HEK293T (cell line): ENCODE measurements around the gene CACNA1S.

Experiments used
- HDGF ChIP-seq: fragments of 450-650 bp; IDR thresholded peaks from 2 replicates; pipeline ENCODE4 v1.6.1; 2017; ENCODE audit warnings: antibody characterized with exemption, borderline replicate concordance
- SUZ12 ChIP-seq: fragments of 450-650 bp; IDR thresholded peaks from 2 replicates; pipeline ENCODE4 v1.6.1; 2016; ENCODE audit warnings: mild to moderate bottlenecking

DNA sequence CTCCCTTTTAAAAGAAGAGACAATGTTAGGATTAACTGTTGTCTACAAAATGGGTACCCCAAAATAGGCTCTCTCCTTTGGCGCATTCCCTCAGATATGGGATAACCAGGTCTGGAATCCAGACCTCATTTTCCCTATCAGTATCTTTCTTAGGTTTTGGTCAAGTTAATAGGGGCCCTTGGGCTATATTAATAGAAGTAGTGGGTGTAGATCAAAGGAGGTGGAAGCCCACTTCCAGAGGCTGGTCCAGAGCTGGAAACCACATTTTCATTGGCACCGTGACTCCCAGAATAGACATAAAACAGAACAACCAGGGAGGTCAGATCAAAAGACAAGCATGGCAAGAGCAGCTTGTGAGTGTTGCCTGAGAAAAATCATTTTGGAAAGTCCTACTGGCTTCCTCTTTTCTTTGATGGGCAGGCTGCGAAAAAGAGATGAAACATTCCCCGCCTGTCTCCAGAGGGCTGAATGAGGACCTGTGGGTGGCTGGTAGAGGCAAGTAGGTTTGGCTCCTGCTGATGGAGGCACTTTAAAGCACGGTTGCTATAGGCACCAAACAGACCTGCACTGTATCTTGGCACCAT lies 62.9 kb downstream of the CACNA1S start:
- TF ChIP-seq HDGF (no peak), SUZ12 (no peak)
